NCI-H446 treated with DMSO at 0.1 percent for 48 hours (cell line): ENCODE measurements around the gene WDFY4.

ENCODE experiments used
- DNase-seq: peaks from one replicate; lab custom pipeline; 2025; lab: John Stamatoyannopoulos, UW

The WDFY4 gene

DNA sequence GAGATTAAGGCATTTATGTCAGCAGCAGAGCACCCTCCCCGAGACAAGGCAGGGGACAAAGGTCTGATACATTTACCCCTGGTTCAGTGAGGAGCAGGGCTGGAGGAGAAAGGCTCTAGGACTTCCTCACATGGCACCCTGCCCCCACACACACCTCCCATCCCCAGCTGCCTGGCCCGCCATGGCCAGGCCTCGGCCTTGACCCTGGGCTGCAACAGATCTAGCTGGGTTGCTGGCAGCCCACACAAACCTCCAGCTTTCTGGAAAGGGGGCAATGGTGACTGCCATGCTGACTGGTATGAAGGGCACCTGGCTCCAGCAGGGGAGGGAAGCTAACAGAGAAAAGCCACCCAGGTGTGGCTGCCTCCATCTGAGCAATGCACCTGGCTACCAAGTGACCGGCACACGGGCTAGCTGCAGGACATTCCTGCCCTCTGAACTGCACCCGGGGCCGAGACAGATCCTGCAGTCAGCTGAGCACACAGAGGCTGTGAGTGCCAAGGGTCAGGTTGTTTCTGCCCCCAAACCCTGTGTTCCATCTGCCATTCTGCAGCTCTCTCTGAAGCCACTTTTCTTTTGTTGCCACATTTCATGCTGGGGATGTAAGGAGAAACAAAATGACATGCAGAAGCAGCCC is 340.8 kb downstream of the WDFY4 start:
- DNase-seq = no peak

DNA sequence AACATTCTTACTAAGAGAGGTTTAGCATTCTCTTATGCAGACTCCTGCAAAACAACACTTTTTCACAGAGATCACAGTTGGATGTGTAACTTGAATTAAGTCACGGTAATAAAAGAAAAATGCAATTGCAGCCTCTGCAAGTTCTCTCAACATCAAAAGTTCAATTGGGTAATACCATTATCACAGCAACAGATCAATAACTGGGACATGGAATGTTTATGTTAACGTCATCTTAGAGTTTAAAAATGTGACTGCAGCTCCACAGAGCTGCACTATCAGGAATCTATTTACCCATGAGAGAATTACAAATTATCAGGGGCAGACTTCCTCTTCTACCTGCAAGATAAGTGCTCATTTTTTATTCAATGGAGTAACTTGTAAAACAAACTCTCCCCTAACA is 344.0 kb downstream of the WDFY4 start:
- no peak for DNase-seq

DNA sequence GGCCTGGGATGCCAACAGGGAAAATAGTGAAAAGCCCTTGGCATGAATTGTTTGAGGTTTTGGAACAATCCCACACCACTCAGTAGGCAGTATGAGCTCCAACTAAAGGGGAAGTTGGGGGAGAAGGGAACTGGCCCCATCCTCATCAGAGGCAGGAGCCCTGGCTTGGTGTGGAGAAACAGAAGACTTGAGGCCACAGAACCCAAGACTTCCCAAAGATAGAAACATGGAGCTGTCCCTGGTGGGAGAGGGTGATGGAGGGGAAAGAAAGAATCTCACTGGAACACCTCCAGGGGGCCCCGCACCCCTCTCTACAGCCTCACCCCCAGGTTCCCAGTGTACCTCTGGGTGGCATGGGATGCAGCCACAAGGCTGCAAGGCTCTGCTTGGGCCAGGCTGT is 345.0 kb downstream of the WDFY4 start:
- no peak for DNase-seq
